Calu3 (cell line): ENCODE results near the gene OCIAD1. TPM values are rescaled to one million over a fixed set of nuclear protein-coding genes. Genes with fewer than 3 reads are reported as not detected.

ENCODE experiments used
- BruUV-seq: library from RNA; stranded (reverse); fragments of 400-500 nt; replicated peaks from 2 replicates; lab custom pipeline; 2021; lab: Mats Ljungman, UMichigan
- CTCF ChIA-PET: fragments of 300-600 bp; sonication (Branson Sonifier 250); formaldehyde crosslinking; loops from one replicate; lab custom pipeline; 2022; ENCODE audit warnings: antibody characterized with exemption; lab: Charles Lee
- DNase-seq: peaks from one replicate; pipeline ENCODE4 v3.0.0; 2022
- H3K27ac Mint-ChIP-seq: one replicate; pipeline ENCODE4 v1.8.0; 2022; ENCODE audit warnings: mixed read lengths; ENCODE audit not compliant: unreplicated experiment
- H3K27me3 Mint-ChIP-seq: one replicate; pipeline ENCODE4 v1.8.0; 2022; ENCODE audit warnings: mixed read lengths; ENCODE audit not compliant: unreplicated experiment
- H3K36me3 Mint-ChIP-seq: one replicate; pipeline ENCODE4 v1.8.0; 2022; ENCODE audit warnings: mild to moderate bottlenecking, moderate library complexity, mixed read lengths; ENCODE audit not compliant: insufficient read depth, unreplicated experiment
- H3K4me1 Mint-ChIP-seq: one replicate; pipeline ENCODE4 v1.8.0; 2022; ENCODE audit warnings: mild to moderate bottlenecking, low read depth, mixed read lengths; ENCODE audit not compliant: unreplicated experiment
- H3K4me3 Mint-ChIP-seq: one replicate; pipeline ENCODE4 v1.8.0; 2022; ENCODE audit warnings: mild to moderate bottlenecking, low read depth, moderate library complexity, mixed read lengths; ENCODE audit not compliant: unreplicated experiment
- H3K9me3 Mint-ChIP-seq: one replicate; pipeline ENCODE4 v1.8.0; 2022; ENCODE audit warnings: low read depth, mixed read lengths; ENCODE audit not compliant: unreplicated experiment
- intact Hi-C: fragments of 100-400 bp; cut with micrococcal nuclease; formaldehyde crosslinking; loops from one replicate; pipeline ENCODE4 v1.10.0; 2022; ENCODE audit not compliant: unreplicated experiment
- total RNA-seq: library from RNA; stranded (reverse); gene quantifications from 2 replicates; pipeline ENCODE4 v1.2.3, GENCODE V29; 2022
- TF ChIP-seq, protein P1 (sequence below): fragments of 200-600 bp; IDR thresholded peaks from one replicate; pipeline ENCODE4 v1.8.0; 2022; ENCODE audit warnings: antibody characterized with exemption; ENCODE audit not compliant: unreplicated experiment

The OCIAD1 gene
- total RNA-seq, 1 experiment from 2014 or later, result 103 TPM

DNA sequence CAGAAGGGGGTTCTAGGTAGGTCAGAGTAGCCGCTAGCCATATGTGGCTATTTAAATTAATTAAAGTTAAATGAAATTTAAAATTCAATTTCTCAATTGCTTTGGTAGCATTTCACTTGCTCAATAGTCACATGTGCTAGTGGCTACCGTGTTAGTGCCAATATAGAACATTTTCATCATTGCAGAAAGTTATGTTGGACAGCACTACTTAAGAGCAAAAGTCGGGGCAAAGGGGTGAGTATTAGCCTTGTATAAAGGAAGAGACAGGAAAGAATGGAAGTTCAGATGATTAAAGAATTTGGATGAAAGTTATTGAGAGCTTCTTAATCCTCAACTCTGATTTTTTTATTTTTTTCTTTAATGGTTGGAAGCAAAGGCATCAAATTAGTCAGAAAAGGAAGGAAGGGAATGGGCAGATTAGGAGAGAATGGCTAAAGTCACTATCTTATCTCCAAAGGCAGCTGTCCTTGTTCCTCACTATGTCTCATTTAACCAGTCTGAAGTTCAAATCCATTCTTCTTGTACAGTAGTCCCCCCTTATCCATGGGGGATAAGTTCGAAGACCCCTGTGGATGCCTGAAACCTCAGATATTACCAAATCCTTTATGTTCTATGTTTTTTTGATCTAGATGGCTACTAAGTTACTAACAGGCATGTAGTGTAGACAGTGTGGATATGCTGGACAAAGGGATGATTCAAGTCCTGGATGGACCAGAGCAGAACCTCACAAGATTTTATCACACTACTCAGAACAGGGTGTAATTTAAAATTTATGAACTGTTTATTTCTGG lies 22.9 kb downstream of the OCIAD1 start:
- no TSS peak for BruUV-seq
- H3K36me3 Mint-ChIP-seq, result peaks cover 14% of the 10 kb centered on the region
- no peaks in the 10 kb centered on the region for H3K9me3 Mint-ChIP-seq
- H3K27me3 Mint-ChIP-seq, result no peaks in the 10 kb centered on the region
- H3K4me1 Mint-ChIP-seq, result no peaks in the 10 kb centered on the region
- no peak overlapping the region for H3K27ac Mint-ChIP-seq
- TF ChIP-seq, protein P1, sequence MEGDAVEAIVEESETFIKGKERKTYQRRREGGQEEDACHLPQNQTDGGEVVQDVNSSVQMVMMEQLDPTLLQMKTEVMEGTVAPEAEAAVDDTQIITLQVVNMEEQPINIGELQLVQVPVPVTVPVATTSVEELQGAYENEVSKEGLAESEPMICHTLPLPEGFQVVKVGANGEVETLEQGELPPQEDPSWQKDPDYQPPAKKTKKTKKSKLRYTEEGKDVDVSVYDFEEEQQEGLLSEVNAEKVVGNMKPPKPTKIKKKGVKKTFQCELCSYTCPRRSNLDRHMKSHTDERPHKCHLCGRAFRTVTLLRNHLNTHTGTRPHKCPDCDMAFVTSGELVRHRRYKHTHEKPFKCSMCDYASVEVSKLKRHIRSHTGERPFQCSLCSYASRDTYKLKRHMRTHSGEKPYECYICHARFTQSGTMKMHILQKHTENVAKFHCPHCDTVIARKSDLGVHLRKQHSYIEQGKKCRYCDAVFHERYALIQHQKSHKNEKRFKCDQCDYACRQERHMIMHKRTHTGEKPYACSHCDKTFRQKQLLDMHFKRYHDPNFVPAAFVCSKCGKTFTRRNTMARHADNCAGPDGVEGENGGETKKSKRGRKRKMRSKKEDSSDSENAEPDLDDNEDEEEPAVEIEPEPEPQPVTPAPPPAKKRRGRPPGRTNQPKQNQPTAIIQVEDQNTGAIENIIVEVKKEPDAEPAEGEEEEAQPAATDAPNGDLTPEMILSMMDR, result no peak
- no peak for DNase-seq
- intact Hi-C loops, result no loop called here
- no peak overlapping the region for H3K4me3 Mint-ChIP-seq
- CTCF ChIA-PET, result no interaction called here

DNA sequence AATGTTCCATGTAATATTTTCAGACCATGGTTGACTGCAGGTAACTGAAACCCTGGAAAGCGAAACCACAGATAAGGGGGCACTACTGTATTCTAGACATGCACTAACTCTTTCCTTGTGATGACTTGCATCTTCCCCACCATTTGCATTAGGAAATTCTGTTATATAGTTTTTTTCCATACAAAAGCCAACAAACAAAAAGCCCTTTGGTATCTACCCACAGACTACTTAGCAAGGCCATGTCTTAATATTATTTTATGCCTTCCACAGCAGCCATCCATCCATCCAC lies 23.5 kb downstream of the OCIAD1 start:
- DNase-seq, result no peak
- BruUV-seq, result no TSS peak
- TF ChIP-seq, protein P1, result no peak
- CTCF ChIA-PET, result no interaction called here
- no peaks in the 10 kb centered on the region for H3K4me1 Mint-ChIP-seq
- no peak overlapping the region for H3K4me3 Mint-ChIP-seq
- no peaks in the 10 kb centered on the region for H3K27me3 Mint-ChIP-seq
- intact Hi-C loops, result no loop called here
- peaks cover 14% of the 10 kb centered on the region for H3K36me3 Mint-ChIP-seq
- no peak overlapping the region for H3K27ac Mint-ChIP-seq
- no peaks in the 10 kb centered on the region for H3K9me3 Mint-ChIP-seq

DNA sequence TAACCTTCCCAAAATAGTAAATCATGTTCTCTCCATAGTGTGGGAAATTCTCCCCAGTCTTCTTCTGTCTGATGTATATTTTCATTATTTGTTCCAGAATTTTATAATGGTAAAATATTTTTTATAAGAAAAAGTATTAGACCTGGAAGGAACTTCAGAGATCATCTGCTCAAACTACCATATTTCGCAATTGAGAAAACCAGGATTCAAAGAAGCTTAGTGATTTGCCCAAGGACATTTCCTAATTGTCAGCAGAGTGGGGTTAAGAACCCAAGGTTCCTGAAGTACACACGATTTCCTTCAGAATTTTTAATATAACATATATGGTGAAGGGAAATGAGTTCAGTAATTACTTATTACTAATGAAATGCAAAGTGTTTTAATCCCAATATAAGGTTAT lies 24.1 kb downstream of the OCIAD1 start:
- CTCF ChIA-PET, result no interaction called here
- H3K4me1 Mint-ChIP-seq, result no peaks in the 10 kb centered on the region
- H3K9me3 Mint-ChIP-seq, result no peaks in the 10 kb centered on the region
- intact Hi-C loops, result no loop called here
- TF ChIP-seq, protein P1, result no peak
- DNase-seq, result no peak
- H3K36me3 Mint-ChIP-seq, result peaks cover 14% of the 10 kb centered on the region
- H3K27me3 Mint-ChIP-seq, result no peaks in the 10 kb centered on the region
- no peak overlapping the region for H3K4me3 Mint-ChIP-seq
- BruUV-seq, result no TSS peak
- no peak overlapping the region for H3K27ac Mint-ChIP-seq

DNA sequence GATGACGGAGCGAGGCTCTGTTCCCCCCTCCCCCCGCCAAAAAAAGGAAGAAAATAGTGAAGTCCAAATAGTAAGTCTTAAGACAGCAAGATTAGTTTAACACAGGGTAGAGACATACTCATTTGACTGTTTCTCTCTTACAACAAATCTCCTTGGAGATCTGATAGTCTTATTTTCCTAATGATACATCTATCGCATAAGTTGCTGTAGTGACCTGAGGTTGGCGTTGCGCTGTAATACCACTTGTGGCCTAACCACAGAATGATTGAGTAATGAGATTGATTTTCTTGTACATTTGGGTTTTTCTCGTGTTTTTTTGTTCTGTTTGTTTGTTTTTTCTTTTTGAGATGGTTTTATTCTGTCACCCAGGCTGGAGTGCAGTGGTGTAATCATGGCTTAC lies 27.2 kb downstream of the OCIAD1 start:
- CTCF ChIA-PET, result no interaction called here
- Mint-ChIP-seq H3K27me3 (no peaks in the 10 kb centered on the region), H3K4me3 (no peak overlapping the region), H3K4me1 (no peaks in the 10 kb centered on the region), H3K27ac (no peak overlapping the region), H3K9me3 (no peaks in the 10 kb centered on the region), H3K36me3 (peaks cover 5% of the 10 kb centered on the region)
- intact Hi-C loops, result no loop called here
- DNase-seq, result no peak
- TF ChIP-seq, protein P1, result no peak
- no TSS peak for BruUV-seq
